GM23338 (cell line): ENCODE measurements around the gene ART3. TPM values are rescaled to one million over a fixed set of nuclear protein-coding genes. Genes with fewer than 3 reads are reported as not detected.

Source experiments
- ATAC-seq: fragments of 200-7000 bp; cut with Tn5 transposase; 3 replicates; pipeline ENCODE4 v1.9.1; 2020
- DNase-seq: peaks from one replicate; pipeline ENCODE4 v3.0.0-alpha.2; 2015; ENCODE audit warnings: low spot score
- H2AFZ ChIP-seq: fragments of 200-600 bp; sonication (generic); 2 replicates; pipeline ENCODE4 v1.8.0; 2016; ENCODE audit warnings: antibody characterized with exemption, mild to moderate bottlenecking, moderate library complexity
- H3F3A ChIP-seq: fragments of 200-600 bp; sonication (generic); replicated peaks from 2 replicates; pipeline ENCODE4 v1.8.0; 2017; ENCODE audit warnings: antibody characterized with exemption, mixed run types, low read depth
- H3K27ac ChIP-seq: fragments of 200-600 bp; sonication (generic); 2 replicates; pipeline ENCODE4 v1.6.1; 2016; ENCODE audit warnings: low read depth
- H3K27me3 ChIP-seq: fragments of 200-600 bp; sonication (generic); 2 replicates; pipeline ENCODE4 v1.8.0; 2016; ENCODE audit warnings: mild to moderate bottlenecking, mixed run types, moderate library complexity; ENCODE audit not compliant: insufficient read depth
- H3K36me3 ChIP-seq: fragments of 200-600 bp; sonication (generic); 2 replicates; pipeline ENCODE4 v1.8.0; 2016; ENCODE audit warnings: mild to moderate bottlenecking; ENCODE audit not compliant: insufficient read depth
- H3K4me1 ChIP-seq: fragments of 200-600 bp; sonication (generic); 2 replicates; pipeline ENCODE4 v1.8.0; 2016; ENCODE audit warnings: mild to moderate bottlenecking, moderate library complexity; ENCODE audit not compliant: insufficient read depth
- H3K4me2 ChIP-seq: fragments of 200-600 bp; sonication (generic); 2 replicates; pipeline ENCODE4 v1.7.1; 2017; ENCODE audit warnings: mixed run types
- H3K4me3 ChIP-seq: fragments of 200-600 bp; sonication (generic); 2 replicates; pipeline ENCODE4 v1.6.1; 2016; ENCODE audit warnings: mixed run types
- H3K79me2 ChIP-seq: fragments of 200-600 bp; sonication (generic); replicated peaks from 2 replicates; pipeline ENCODE4 v1.8.0; 2017; ENCODE audit warnings: mild to moderate bottlenecking; ENCODE audit not compliant: insufficient read depth
- H3K9me2 ChIP-seq: fragments of 200-600 bp; sonication (generic); 2 replicates; pipeline ENCODE4 v1.8.0; 2017; ENCODE audit not compliant: insufficient read depth
- H4K20me1 ChIP-seq: fragments of 200-600 bp; sonication (generic); replicated peaks from 2 replicates; pipeline ENCODE4 v1.8.0; 2017; ENCODE audit warnings: mild to moderate bottlenecking; ENCODE audit not compliant: insufficient read depth
- H3K27ac Mint-ChIP-seq: 2 replicates; pipeline ENCODE4 v1.8.0; 2020; ENCODE audit warnings: inconsistent platforms, mild to moderate bottlenecking, moderate library complexity, mixed read lengths
- H3K27me3 Mint-ChIP-seq: 3 replicates; pipeline ENCODE4 v1.8.0; 2022; ENCODE audit warnings: low read depth, mild to moderate bottlenecking, moderate library complexity, mixed read lengths, inconsistent platforms; ENCODE audit not compliant: insufficient read depth, poor library complexity
- H3K36me3 Mint-ChIP-seq: 3 replicates; pipeline ENCODE4 v1.8.0; 2021; ENCODE audit warnings: low read depth, mild to moderate bottlenecking, inconsistent platforms, moderate library complexity, mixed read lengths
- H3K4me1 Mint-ChIP-seq: 3 replicates; pipeline ENCODE4 v1.8.0; 2020; ENCODE audit warnings: mild to moderate bottlenecking, inconsistent platforms, mixed read lengths
- H3K4me3 Mint-ChIP-seq: 3 replicates; pipeline ENCODE4 v1.8.0; 2021; ENCODE audit warnings: moderate library complexity, mild to moderate bottlenecking, inconsistent platforms, mixed read lengths
- H3K9me3 Mint-ChIP-seq: 3 replicates; pipeline ENCODE4 v1.8.0; 2020; ENCODE audit warnings: moderate library complexity, mild to moderate bottlenecking, inconsistent platforms, mixed read lengths
- CREB1 ChIP-seq: fragments of 250-450 bp; sonication (Bioruptor Pico); IDR thresholded peaks from 2 replicates; pipeline ENCODE4 v1.5.0; 2020; ENCODE audit warnings: low read depth, mild to moderate bottlenecking, moderate library complexity
- EZH2 ChIP-seq: fragments of 200-600 bp; sonication (generic); IDR thresholded peaks from one replicate; pipeline ENCODE4 v1.8.0; 2017; ENCODE audit warnings: antibody characterized with exemption, mild to moderate bottlenecking, low read depth; ENCODE audit not compliant: unreplicated experiment
- EZH2phosphoT487 ChIP-seq: fragments of 200-600 bp; sonication (generic); IDR thresholded peaks from one replicate; pipeline ENCODE4 v1.8.1; 2018; ENCODE audit warnings: antibody characterized with exemption; ENCODE audit not compliant: unreplicated experiment
- POLR2AphosphoS5 ChIP-seq: IDR thresholded peaks from 2 replicates; pipeline ENCODE4 v1.6.1; 2016; ENCODE audit warnings: antibody characterized with exemption, low read depth
- STAT1 ChIP-seq: IDR thresholded peaks from one replicate; pipeline ENCODE4 v1.6.1; 2016; ENCODE audit warnings: antibody characterized with exemption; ENCODE audit not compliant: unreplicated experiment
- ZNF114 ChIP-seq: fragments of 250-450 bp; sonication (Bioruptor Pico); IDR thresholded peaks from 2 replicates; pipeline ENCODE4 v1.5.0; 2020; ENCODE audit warnings: mild to moderate bottlenecking, moderate library complexity
- ZNF331 ChIP-seq: fragments of 250-450 bp; sonication (Bioruptor Pico); IDR thresholded peaks from 2 replicates; pipeline ENCODE4 v1.5.0; 2020; ENCODE audit warnings: low read depth, mild to moderate bottlenecking, moderate library complexity
- polyA plus RNA-seq: library from polyadenylated mRNA; unstranded; fragments of >200 nt; fragmentation: Nextera tagmentation; extraction: Ambion mirVana; gene quantifications from 2 replicates; pipeline ENCODE4 v1.2.1, GENCODE V29; 2016
- total RNA-seq: library from RNA; depleted of rRNA; stranded (reverse); fragments of >200 nt; shearing (Covaris generic); gene quantifications from 2 replicates; pipeline ENCODE4 v1.2.3, GENCODE V29; 2014
- TF ChIP-seq, protein P1 (sequence below): fragments of 250-450 bp; sonication (Bioruptor Pico); IDR thresholded peaks from 2 replicates; pipeline ENCODE4 v1.5.0; 2020; ENCODE audit warnings: mild to moderate bottlenecking, moderate library complexity
- TF ChIP-seq, protein P2 (sequence below), 2 experiments: fragments of 200-600 bp in 1 of 2; sonication (generic) in 1 of 2; conservative IDR thresholded peaks; 2 replicates each; pipeline versions ENCODE4 v1.5.1 to v1.6.1; 2016 to 2017; ENCODE audit warnings: antibody characterized with exemption in 2 of 2, low read depth in 2 of 2, mild to moderate bottlenecking in 2 of 2, moderate library complexity in 1 of 2
- TF ChIP-seq, protein P3 (sequence below): IDR thresholded peaks from 2 replicates; pipeline ENCODE4 v1.6.1; 2016; ENCODE audit warnings: antibody characterized with exemption

The ART3 gene
- total and polyA plus RNA-seq, 2 experiments from 2014 or later: 0.87 to 1.7 TPM

DNA sequence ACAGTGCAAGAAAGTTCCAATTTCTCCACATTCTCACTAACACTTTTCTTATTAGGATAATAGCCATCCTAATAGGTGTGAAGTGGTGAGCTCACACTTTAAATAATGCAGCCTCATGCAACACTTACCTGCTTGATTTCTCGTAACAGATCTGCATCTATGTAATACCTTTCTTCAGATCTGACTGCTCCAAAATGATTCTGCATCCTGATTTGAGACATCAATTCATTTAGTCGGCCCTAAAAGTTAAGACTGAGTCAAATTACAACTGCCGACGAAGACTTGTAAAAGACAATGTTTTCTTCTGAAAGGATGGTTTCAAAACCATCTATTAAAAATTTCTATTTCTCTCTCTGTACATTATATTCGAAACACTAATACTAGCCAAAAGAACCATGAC lies 43.0 kb downstream of the ART3 start:
- H2AFZ ChIP-seq: no peak overlapping the region
- no peaks in the 10 kb centered on the region for H3K9me2 ChIP-seq
- H3K4me1 Mint-ChIP-seq: no peaks in the 10 kb centered on the region
- H3K79me2 ChIP-seq: no peaks in the 10 kb centered on the region
- H3K4me2 ChIP-seq: no peak overlapping the region
- no peaks in the 10 kb centered on the region for H3K9me3 Mint-ChIP-seq
- ATAC-seq (no peak), DNase-seq (no peak)
- H3K36me3 Mint-ChIP-seq: peaks cover 78% of the 10 kb centered on the region
- H3K27me3 Mint-ChIP-seq: no peaks in the 10 kb centered on the region
- no peaks in the 10 kb centered on the region for H3K4me1 ChIP-seq
- no peak for TF ChIP-seq EZH2
- no peak for TF ChIP-seq ZNF114 (CRISPR knock-in tag)
- TF ChIP-seq ZNF331 (CRISPR knock-in tag): no peak
- TF ChIP-seq, protein P1, sequence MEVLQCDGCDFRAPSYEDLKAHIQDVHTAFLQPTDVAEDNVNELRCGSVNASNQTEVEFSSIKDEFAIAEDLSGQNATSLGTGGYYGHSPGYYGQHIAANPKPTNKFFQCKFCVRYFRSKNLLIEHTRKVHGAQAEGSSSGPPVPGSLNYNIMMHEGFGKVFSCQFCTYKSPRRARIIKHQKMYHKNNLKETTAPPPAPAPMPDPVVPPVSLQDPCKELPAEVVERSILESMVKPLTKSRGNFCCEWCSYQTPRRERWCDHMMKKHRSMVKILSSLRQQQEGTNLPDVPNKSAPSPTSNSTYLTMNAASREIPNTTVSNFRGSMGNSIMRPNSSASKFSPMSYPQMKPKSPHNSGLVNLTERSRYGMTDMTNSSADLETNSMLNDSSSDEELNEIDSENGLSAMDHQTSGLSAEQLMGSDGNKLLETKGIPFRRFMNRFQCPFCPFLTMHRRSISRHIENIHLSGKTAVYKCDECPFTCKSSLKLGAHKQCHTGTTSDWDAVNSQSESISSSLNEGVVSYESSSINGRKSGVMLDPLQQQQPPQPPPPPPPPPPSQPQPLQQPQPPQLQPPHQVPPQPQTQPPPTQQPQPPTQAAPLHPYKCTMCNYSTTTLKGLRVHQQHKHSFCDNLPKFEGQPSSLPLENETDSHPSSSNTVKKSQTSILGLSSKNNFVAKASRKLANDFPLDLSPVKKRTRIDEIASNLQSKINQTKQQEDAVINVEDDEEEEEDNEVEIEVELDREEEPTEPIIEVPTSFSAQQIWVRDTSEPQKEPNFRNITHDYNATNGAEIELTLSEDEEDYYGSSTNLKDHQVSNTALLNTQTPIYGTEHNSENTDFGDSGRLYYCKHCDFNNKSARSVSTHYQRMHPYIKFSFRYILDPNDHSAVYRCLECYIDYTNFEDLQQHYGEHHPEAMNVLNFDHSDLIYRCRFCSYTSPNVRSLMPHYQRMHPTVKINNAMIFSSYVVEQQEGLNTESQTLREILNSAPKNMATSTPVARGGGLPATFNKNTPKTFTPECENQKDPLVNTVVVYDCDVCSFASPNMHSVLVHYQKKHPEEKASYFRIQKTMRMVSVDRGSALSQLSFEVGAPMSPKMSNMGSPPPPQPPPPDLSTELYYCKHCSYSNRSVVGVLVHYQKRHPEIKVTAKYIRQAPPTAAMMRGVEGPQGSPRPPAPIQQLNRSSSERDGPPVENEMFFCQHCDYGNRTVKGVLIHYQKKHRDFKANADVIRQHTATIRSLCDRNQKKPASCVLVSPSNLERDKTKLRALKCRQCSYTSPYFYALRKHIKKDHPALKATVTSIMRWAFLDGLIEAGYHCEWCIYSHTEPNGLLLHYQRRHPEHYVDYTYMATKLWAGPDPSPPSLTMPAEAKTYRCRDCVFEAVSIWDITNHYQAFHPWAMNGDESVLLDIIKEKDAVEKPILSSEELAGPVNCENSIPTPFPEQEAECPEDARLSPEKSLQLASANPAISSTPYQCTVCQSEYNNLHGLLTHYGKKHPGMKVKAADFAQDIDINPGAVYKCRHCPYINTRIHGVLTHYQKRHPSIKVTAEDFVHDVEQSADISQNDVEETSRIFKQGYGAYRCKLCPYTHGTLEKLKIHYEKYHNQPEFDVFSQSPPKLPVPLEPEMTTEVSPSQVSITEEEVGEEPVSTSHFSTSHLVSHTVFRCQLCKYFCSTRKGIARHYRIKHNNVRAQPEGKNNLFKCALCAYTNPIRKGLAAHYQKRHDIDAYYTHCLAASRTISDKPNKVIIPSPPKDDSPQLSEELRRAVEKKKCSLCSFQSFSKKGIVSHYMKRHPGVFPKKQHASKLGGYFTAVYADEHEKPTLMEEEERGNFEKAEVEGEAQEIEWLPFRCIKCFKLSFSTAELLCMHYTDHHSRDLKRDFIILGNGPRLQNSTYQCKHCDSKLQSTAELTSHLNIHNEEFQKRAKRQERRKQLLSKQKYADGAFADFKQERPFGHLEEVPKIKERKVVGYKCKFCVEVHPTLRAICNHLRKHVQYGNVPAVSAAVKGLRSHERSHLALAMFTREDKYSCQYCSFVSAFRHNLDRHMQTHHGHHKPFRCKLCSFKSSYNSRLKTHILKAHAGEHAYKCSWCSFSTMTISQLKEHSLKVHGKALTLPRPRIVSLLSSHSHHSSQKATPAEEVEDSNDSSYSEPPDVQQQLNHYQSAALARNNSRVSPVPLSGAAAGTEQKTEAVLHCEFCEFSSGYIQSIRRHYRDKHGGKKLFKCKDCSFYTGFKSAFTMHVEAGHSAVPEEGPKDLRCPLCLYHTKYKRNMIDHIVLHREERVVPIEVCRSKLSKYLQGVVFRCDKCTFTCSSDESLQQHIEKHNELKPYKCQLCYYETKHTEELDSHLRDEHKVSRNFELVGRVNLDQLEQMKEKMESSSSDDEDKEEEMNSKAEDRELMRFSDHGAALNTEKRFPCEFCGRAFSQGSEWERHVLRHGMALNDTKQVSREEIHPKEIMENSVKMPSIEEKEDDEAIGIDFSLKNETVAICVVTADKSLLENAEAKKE (CRISPR knock-in tag): no peak
- TF ChIP-seq EZH2phosphoT487: no peak
- no peak overlapping the region for H3K4me3 ChIP-seq
- H3K4me3 Mint-ChIP-seq: no peak overlapping the region
- H3K36me3 ChIP-seq: peaks cover 53% of the 10 kb centered on the region
- H3K27ac Mint-ChIP-seq: no peak overlapping the region
- H3K27me3 ChIP-seq: no peaks in the 10 kb centered on the region
- no peaks in the 10 kb centered on the region for H3F3A ChIP-seq
- no peak overlapping the region for H3K27ac ChIP-seq
- no peaks in the 10 kb centered on the region for H4K20me1 ChIP-seq

DNA sequence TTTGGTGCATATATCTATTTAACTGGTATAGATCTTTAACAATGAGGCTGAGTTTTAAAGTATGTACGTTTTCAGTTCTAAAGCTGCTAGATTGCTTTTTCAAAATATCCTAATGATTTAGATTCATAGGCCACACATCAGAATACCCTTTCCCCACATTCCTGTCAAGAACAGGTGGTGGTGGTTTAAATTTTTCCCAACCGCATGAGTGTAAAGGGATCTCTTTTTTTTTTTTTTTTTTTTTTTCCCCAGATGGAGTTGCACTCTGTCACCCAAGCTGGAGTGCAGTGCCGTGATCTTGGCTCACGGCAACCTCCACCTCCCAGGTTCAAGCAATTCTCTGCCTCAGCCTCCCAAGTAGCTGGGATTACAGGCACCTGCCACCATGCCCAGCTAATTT lies 45.7 kb downstream of the ART3 start:
- Mint-ChIP-seq H3K9me3 (no peaks in the 10 kb centered on the region), H3K36me3 (peaks cover 83% of the 10 kb centered on the region), H3K4me1 (no peaks in the 10 kb centered on the region), H3K4me3 (no peak overlapping the region), H3K27me3 (no peaks in the 10 kb centered on the region), H3K27ac (no peak overlapping the region)
- H3K79me2 ChIP-seq: no peaks in the 10 kb centered on the region
- H4K20me1 ChIP-seq: no peaks in the 10 kb centered on the region
- no peak overlapping the region for H3K27ac ChIP-seq
- no peak for ATAC-seq
- H3K4me3 ChIP-seq: no peak overlapping the region
- H3K4me2 ChIP-seq: no peak overlapping the region
- no peaks in the 10 kb centered on the region for H3K4me1 ChIP-seq
- H3K36me3 ChIP-seq: peaks cover 67% of the 10 kb centered on the region
- H3K27me3 ChIP-seq: no peaks in the 10 kb centered on the region
- no peak for DNase-seq
- H2AFZ ChIP-seq: no peak overlapping the region
- no peaks in the 10 kb centered on the region for H3F3A ChIP-seq
- no peaks in the 10 kb centered on the region for H3K9me2 ChIP-seq
- TF ChIP-seq, protein P2, sequence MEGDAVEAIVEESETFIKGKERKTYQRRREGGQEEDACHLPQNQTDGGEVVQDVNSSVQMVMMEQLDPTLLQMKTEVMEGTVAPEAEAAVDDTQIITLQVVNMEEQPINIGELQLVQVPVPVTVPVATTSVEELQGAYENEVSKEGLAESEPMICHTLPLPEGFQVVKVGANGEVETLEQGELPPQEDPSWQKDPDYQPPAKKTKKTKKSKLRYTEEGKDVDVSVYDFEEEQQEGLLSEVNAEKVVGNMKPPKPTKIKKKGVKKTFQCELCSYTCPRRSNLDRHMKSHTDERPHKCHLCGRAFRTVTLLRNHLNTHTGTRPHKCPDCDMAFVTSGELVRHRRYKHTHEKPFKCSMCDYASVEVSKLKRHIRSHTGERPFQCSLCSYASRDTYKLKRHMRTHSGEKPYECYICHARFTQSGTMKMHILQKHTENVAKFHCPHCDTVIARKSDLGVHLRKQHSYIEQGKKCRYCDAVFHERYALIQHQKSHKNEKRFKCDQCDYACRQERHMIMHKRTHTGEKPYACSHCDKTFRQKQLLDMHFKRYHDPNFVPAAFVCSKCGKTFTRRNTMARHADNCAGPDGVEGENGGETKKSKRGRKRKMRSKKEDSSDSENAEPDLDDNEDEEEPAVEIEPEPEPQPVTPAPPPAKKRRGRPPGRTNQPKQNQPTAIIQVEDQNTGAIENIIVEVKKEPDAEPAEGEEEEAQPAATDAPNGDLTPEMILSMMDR (conservative IDR thresholded peaks at IDR 0.05; ENCODE audit: low read depth in 2 of 2): no peak
- TF ChIP-seq EZH2: no peak
- no peak for TF ChIP-seq STAT1
- no peak for TF ChIP-seq POLR2AphosphoS5
- TF ChIP-seq, protein P3, sequence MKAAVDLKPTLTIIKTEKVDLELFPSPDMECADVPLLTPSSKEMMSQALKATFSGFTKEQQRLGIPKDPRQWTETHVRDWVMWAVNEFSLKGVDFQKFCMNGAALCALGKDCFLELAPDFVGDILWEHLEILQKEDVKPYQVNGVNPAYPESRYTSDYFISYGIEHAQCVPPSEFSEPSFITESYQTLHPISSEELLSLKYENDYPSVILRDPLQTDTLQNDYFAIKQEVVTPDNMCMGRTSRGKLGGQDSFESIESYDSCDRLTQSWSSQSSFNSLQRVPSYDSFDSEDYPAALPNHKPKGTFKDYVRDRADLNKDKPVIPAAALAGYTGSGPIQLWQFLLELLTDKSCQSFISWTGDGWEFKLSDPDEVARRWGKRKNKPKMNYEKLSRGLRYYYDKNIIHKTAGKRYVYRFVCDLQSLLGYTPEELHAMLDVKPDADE: no peak
- TF ChIP-seq ZNF114 (CRISPR knock-in tag): no peak
- TF ChIP-seq CREB1: no peak
- no peak for TF ChIP-seq EZH2phosphoT487
- no peak for TF ChIP-seq ZNF331 (CRISPR knock-in tag)
